ENCODE results near the gene SYK. TPM values are rescaled to one million over a fixed set of nuclear protein-coding genes. Genes with fewer than 3 reads are reported as not detected.
A peak's percentile ranks its signal among the peaks of the same experiment; 100 is the strongest.

The SYK gene
- total and polyA plus RNA-seq, 2 donors (not counting 1 experiment from before 2014, with no cell fraction given): 60.3 to 242 TPM

GRCh38 chr9:90775657-90776056 is 26.0 kb upstream of the SYK start:
- H3K27ac ChIP-seq (ENCODE audit: low read length in 2 of 2): no peak overlapping the region
- H2AFZ ChIP-seq (ENCODE audit: insufficient read depth, low read depth, low read length, poor library complexity, severe bottlenecking): no peak overlapping the region
- H3K9me3 ChIP-seq (ENCODE audit: control extremely low read depth in 1 of 3, control insufficient read depth in 2 of 3, insufficient read depth in 1 of 3, low read length in 2 of 3): no peaks in the 10 kb centered on the region
- no peak overlapping the region for H3K9ac ChIP-seq (ENCODE audit: low read length)
- Mint-ChIP-seq H3K27me3 (no peaks in the 10 kb centered on the region), H3K9me3 (ENCODE audit: insufficient read depth) (no peaks in the 10 kb centered on the region), H3K4me3 (no peak overlapping the region), H3K27ac (peak overlapping the region; percentile 2), H3K4me1 (peaks cover 50% of the 10 kb centered on the region)
- no peak for TF ChIP-seq EZH2 (IDR thresholded peaks at IDR 0.05; ENCODE audit: borderline replicate concordance, insufficient read depth, low read depth, low read length, poor library complexity, severe bottlenecking)
- TF ChIP-seq, protein P1, sequence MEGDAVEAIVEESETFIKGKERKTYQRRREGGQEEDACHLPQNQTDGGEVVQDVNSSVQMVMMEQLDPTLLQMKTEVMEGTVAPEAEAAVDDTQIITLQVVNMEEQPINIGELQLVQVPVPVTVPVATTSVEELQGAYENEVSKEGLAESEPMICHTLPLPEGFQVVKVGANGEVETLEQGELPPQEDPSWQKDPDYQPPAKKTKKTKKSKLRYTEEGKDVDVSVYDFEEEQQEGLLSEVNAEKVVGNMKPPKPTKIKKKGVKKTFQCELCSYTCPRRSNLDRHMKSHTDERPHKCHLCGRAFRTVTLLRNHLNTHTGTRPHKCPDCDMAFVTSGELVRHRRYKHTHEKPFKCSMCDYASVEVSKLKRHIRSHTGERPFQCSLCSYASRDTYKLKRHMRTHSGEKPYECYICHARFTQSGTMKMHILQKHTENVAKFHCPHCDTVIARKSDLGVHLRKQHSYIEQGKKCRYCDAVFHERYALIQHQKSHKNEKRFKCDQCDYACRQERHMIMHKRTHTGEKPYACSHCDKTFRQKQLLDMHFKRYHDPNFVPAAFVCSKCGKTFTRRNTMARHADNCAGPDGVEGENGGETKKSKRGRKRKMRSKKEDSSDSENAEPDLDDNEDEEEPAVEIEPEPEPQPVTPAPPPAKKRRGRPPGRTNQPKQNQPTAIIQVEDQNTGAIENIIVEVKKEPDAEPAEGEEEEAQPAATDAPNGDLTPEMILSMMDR (IDR thresholded peaks at IDR 0.05): no peak
- H3K4me1 ChIP-seq (ENCODE audit: control insufficient read depth in 2 of 2, insufficient read depth in 2 of 2, low read length in 2 of 2): peaks cover 40 to 46% of the 10 kb centered on the region in 2 donors
- 15% methylated on average over 2 of the region's 3 CpGs for whole genome bisulfite sequencing (ENCODE audit: insufficient coverage)
- ChIA-PET POLR2A (no interaction called here), CTCF (interaction anchor here (1.0 to 6.0 kb wide), 8 partner anchors 10 to 69 kb away, joined by 3 to 34 read pairs (median 8); no protein-coding TSS in a partner anchor)
- intact Hi-C loops (cut with micrococcal nuclease): loop anchor here (2.0 kb wide), 1 partner anchor 63 kb away; no protein-coding TSS in a partner anchor
- no peak overlapping the region for H3K4me2 ChIP-seq (replicated peaks; ENCODE audit: low read depth, low read length, poor library complexity, severe bottlenecking)
- no peak for DNase-seq
- no peaks in the 10 kb centered on the region for H4K20me1 ChIP-seq (ENCODE audit: control insufficient read depth, insufficient read depth, low read length, poor library complexity, severe bottlenecking)
- H3K79me2 ChIP-seq (ENCODE audit: control insufficient read depth, insufficient read depth, low read length): no peaks in the 10 kb centered on the region
- no peak for ATAC-seq (ENCODE audit: low read depth)
- no peak overlapping the region for H3K4me3 ChIP-seq (ENCODE audit: control extremely low read depth in 1 of 5, extremely low read depth in 1 of 5, insufficient read depth in 1 of 5, low read depth in 2 of 5, low read length in 4 of 5)
- no peaks in the 10 kb centered on the region for H3K27me3 ChIP-seq (replicated peaks in 1 of 4; ENCODE audit: control extremely low read depth in 1 of 4, control insufficient read depth in 3 of 4, insufficient read depth in 4 of 4, low read length in 3 of 4)
- H3K36me3 ChIP-seq (replicated peaks in 1 of 2; ENCODE audit: control extremely low read depth in 1 of 2, control insufficient read depth in 1 of 2, extremely low read depth in 1 of 2, insufficient read depth in 2 of 2, low read length in 1 of 2): no peaks in the 10 kb centered on the region

DNA sequence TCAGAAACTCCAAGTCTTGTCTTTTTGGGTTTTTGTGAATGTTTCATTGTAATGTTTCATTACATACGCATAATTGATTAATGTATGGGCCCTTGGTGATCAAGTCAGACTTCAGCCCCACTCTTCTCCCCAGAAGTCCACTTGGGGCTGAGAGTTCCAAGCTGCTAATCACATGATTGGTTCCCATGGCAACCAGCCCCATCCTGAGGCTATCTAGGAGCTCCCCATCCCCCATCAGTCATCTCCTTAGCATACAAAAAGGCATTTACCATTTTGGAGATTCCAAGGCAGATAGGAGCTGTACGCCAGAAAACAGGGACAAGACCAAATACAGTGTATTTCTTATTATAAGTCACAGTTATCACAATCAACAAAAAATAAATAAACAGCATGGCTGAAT is 22.9 kb upstream of the SYK start:
- ATAC-seq (ENCODE audit: low read depth) (no peak), DNase-seq (no peak)
- H3K27me3 Mint-ChIP-seq: no peaks in the 10 kb centered on the region
- H3K4me1 Mint-ChIP-seq: peaks cover 40% of the 10 kb centered on the region
- H3K27ac ChIP-seq (ENCODE audit: low read length in 2 of 2): no peak overlapping the region
- H3K4me3 Mint-ChIP-seq: no peak overlapping the region
- no peaks in the 10 kb centered on the region for H3K79me2 ChIP-seq (ENCODE audit: control insufficient read depth, insufficient read depth, low read length)
- no peaks in the 10 kb centered on the region for H3K9me3 Mint-ChIP-seq (ENCODE audit: insufficient read depth)
- intact Hi-C loops (cut with micrococcal nuclease): no loop called here
- no peak overlapping the region for H3K9ac ChIP-seq (ENCODE audit: low read length)
- no peak overlapping the region for H3K4me3 ChIP-seq (ENCODE audit: control extremely low read depth in 1 of 5, extremely low read depth in 1 of 5, insufficient read depth in 1 of 5, low read depth in 2 of 5, low read length in 4 of 5)
- no peaks in the 10 kb centered on the region for H3K27me3 ChIP-seq (replicated peaks in 1 of 4; ENCODE audit: control extremely low read depth in 1 of 4, control insufficient read depth in 3 of 4, insufficient read depth in 4 of 4, low read length in 3 of 4)
- no peak overlapping the region for H2AFZ ChIP-seq (ENCODE audit: insufficient read depth, low read depth, low read length, poor library complexity, severe bottlenecking)
- TF ChIP-seq, protein P1 (IDR thresholded peaks at IDR 0.05): no peak
- TF ChIP-seq EZH2 (IDR thresholded peaks at IDR 0.05; ENCODE audit: borderline replicate concordance, insufficient read depth, low read depth, low read length, poor library complexity, severe bottlenecking): no peak
- H4K20me1 ChIP-seq (ENCODE audit: control insufficient read depth, insufficient read depth, low read length, poor library complexity, severe bottlenecking): no peaks in the 10 kb centered on the region
- peaks cover 25 to 29% of the 10 kb centered on the region in 2 donors for H3K4me1 ChIP-seq (ENCODE audit: control insufficient read depth in 2 of 2, insufficient read depth in 2 of 2, low read length in 2 of 2)
- POLR2A ChIA-PET: interaction anchor here (0.9 kb wide), 1 partner anchor 25 kb away, joined by 3 read pairs; no protein-coding TSS in a partner anchor
- CTCF ChIA-PET: interaction anchor here (0.9 to 6.0 kb wide), 8 partner anchors 11 to 91 kb away, joined by 3 to 34 read pairs (median 6); partner anchors contain the start of gene SYK
- H3K36me3 ChIP-seq (replicated peaks in 1 of 2; ENCODE audit: control extremely low read depth in 1 of 2, control insufficient read depth in 1 of 2, extremely low read depth in 1 of 2, insufficient read depth in 2 of 2, low read length in 1 of 2): no peaks in the 10 kb centered on the region
- H3K9me3 ChIP-seq (ENCODE audit: control extremely low read depth in 1 of 3, control insufficient read depth in 2 of 3, insufficient read depth in 1 of 3, low read length in 2 of 3): no peaks in the 10 kb centered on the region
- H3K27ac Mint-ChIP-seq: no peak overlapping the region
- H3K4me2 ChIP-seq (replicated peaks; ENCODE audit: low read depth, low read length, poor library complexity, severe bottlenecking): no peak overlapping the region
- WGBS (ENCODE audit: insufficient coverage): no CpG with 5 or more reads among the region's 2 CpGs

All from B cell (primary cell).